Iris pigment epithelial cell (primary cell): Measurements from ENCODE around the gene TSPAN12.
"Not testable (repeated sequence)": the region's sequence is repeated elsewhere in the genome, so short reads cannot be mapped to it uniquely, and the experiment has no call there.

Source experiments
- DNase-seq: peaks from one replicate; pipeline ENCODE4 v3.0.0-alpha.2; 2011; ENCODE audit warnings: low read depth

The TSPAN12 gene, protein sequence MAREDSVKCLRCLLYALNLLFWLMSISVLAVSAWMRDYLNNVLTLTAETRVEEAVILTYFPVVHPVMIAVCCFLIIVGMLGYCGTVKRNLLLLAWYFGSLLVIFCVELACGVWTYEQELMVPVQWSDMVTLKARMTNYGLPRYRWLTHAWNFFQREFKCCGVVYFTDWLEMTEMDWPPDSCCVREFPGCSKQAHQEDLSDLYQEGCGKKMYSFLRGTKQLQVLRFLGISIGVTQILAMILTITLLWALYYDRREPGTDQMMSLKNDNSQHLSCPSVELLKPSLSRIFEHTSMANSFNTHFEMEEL

DNA sequence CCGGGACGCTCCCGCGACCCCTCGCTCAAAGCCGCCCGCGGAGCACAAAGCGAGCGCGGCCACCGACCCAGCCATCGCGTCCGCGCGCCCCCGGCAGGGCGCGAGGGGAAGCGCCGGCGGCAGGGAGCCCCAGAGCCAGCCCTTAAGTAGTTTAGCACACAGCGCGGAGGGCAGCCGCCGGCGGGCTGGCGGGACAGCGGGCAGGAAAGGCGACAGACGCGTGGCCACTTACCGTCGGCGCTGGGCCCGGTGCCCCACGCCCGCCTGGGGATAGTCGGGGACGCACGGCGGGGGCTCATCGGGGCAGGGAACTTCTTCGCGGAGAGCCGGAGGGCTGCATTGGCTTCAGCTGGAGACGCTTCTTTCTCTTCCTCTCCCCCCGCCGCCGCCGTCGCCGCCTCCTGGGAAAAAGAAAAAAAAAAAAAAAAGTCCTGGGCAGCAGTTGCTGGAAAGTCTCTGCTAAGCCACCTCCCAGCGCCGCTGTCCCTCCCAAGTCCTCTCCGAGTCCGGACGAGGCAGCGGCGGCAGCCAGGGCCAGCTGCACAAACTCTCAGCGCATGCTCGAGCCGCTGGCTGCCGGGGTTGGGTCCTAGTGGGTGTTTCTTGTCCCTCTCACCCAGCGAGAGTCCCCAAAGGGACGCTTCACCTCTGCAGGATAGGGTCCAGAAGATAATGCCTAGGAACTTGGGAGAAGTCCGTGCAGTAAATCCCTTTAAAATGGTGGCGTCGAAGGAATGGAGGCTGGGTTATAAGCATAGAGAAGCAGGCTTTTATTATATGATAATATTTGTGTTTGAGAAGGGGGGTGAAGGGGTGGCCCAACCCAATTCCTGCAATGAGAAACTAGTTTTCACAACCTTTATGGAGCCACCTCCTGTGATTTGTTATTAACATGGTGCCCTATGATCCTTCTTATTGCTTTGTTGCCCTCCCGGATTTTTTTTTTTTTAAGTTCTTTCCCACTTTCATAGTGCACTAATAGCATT is at the start of gene TSPAN12:
TSPAN12 (minus strand) TSS at position 557 of the 986 bp plus-strand sequence. CDS start 1,381 bp downstream, outside the sequence.
- peak; percentile 57 for DNase-seq

DNA sequence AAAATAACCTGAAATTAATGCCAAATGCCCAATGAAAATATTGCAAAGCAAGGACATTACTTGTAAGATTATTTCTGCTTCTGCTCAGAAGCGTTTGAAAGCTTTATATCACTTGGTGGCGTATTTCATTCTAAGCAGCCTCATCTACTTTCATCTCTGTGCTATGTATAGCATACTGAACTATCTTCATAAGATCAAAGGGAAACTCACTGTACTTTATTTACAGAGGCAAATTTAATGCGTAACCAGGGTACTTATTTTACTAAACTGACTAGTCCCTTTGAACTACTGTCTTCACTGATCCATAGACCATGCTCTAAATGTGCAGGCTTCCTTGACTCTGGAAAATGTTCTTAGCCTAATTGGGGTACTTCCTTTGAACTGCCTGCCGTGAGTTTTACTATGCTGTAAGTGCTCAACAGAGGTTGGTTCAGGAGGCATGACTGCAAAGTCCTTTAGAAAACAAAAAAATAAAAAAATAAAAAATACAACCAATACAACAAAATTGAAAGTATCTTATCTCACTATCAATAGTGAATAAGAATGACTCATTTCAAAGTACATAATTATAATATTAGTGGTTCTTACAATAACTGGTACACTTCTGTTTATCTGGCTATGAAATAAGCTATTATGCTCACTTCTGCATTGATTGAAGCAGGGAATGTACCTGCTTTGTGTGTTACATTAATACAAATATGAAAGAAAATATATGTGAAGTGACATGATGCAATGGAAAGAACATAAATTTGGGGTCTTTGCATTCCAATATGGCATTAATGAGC is 41.0 kb upstream of the TSPAN12 start:
- DNase-seq, result no peak

DNA sequence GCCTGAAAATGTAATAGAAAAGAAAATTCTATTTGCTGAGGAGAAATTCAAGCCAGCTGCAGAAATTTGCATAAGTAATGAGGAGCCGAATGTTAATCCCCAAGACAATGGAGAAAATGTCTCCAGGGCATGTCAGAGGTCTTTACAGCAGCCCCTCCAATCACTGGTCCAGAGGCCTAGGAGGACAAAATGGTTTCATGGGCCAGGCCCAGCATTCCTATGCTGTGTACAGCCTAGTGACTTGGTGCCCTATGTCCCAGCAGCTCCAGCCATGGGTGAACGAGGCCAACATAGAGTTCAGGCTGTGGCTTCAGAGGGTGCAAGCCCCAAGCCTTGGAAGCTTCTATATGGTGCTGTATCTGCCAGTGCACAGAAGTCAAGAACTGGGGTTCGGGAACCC is 37.3 kb upstream of the TSPAN12 start:
- DNase-seq, result not testable (repeated sequence)

DNA sequence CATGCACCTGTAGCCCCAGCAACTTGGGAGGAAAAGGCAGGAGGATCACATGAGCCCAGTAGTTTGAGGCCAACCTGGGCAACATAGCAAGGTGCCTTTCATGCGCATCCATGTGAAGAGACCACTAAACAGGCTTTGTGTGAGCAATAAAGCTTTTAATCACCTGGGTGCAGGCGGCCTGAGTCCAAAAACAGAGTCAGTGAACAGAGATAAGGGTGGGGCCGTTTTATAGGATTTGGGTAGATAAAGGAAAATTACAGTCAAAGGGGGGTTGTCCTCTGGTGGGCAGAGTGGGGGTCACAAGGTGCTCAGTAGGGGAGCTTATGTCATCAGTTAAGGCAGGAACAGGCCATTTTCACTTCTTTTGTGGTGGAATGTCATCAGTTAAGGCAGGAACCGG is 27.7 kb upstream of the TSPAN12 start:
- not testable (repeated sequence) for DNase-seq

DNA sequence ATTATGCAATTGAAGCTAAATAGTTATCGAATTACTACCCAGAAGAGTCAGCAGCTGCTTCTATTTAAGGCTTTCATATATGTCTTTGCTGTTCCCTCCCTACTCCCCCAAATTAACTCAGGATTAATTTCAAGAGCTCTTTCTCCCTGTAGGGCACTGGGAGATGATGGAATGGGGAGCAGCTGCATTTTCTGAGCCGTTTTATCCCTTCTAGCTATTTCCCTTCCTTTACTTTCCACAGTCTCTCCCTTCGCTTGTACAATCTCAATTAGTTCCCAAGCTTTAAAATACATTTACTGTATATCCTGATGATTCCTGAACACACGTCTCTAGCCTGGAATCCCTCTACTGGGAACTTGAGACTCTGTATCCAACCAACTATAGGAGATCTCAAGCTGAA is 19.8 kb upstream of the TSPAN12 start:
- no peak for DNase-seq

DNA sequence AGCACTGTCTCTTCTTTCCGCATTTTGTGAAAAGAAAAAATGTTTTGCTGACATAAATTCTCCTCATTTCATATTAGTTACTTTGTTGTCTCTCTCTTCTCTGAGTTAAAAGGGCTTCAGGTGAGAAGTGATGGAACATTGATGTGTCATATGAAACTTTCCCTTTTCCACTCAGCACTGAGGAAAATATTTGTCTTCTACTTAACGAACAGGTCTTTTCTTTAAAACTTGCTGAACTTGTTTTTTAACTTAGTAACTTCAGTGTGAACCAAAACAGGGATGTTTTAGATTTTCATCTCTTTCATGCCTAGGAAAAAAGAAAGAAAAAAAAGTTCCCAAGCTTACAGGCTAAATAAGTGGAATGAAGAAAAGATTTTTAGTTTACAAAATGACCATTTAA is 19.0 kb upstream of the TSPAN12 start:
- no peak for DNase-seq

DNA sequence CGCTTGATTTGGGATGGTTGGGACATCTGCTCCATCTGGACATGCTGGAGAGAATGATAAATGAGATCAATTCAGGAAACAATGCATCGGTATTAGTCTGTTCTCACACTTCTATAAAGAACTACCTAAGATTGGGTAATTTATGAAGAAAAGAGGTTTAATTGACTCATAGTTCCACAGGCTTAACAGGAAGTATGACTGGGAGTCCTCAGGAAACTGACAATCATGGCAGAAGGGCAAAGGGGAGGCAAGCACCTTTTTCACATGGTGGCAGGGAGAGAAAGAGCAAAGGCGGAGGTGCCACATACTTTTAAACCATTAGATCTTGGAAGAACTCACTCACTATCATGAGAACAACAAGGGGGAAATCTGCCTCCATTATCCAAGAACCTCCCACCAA is 16.8 kb upstream of the TSPAN12 start:
- no peak for DNase-seq

DNA sequence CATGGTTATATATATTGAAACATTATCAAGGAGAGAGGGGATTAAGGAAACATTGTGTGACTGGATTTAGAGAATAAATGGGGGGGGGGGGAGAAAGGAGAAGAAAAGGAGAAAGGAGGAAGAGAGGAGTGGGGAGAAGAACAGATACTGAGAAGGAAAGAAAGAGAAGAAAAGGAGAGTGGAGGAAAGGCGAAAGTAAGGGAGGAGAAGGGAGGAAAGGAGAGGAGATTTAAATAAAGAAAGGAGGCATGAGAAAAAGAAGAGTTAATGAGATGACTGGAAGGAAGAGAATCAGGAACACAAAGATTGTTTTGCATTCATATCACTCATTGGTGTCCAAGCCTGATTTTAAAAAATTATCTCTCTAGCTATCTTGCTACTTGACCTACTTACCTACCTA is 16.1 kb upstream of the TSPAN12 start:
- no peak for DNase-seq

DNA sequence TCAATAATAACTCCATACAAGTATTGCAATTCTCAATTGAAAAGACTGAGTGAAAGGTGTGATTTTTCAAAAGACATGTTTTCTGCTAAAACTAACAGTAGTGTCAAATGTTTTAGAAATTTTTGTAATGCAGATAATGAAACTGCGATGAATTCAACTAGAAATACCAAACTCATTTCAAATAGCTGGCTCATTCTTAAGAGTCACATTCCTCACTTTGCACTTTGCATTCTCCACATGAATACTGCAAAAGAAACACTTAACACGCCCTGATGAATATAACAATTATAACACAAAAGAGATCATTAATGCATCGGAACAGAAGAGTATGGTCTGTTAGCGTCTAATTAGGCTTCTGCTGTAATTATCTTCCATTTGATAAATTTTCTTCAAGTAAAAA is 15.5 kb upstream of the TSPAN12 start:
- DNase-seq, result no peak

DNA sequence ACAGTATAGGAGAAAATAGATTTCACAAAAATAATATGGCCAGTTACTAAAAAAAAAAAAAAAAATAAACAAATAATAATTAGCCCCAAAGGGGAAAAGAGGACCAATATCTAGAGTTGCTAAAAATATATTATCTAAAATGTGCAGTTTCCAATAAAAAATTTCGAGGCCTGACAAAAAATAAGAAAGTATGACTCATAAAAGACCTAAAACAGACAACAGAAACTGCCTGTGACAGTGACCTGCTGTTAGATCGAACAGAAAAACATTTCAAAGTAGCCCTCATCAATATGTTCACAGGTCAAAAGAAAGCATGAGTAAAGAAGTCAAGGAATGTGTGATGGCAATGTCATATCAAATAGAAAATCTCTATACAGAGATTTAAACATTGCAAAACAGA is 11.8 kb upstream of the TSPAN12 start:
- DNase-seq, result no peak

DNA sequence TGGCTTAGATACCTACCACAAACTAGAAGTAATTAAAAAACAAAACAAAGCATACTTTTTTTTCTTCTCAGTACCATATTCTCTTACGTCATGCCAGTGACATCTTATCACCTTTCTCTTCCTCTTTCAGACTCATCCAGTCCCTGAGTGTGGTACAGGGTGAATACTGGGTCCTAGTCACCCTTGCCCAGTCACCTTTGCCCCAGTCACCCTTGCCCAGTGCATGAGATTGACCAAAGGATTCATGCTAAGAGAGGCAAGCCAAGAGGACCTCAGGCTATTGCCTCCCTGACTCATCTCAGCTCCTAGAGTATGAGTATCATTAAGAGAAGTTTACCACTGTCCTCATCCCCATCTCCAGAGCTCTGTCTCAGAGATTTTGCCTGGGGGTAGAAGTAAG is 10.0 kb upstream of the TSPAN12 start:
- no peak for DNase-seq

DNA sequence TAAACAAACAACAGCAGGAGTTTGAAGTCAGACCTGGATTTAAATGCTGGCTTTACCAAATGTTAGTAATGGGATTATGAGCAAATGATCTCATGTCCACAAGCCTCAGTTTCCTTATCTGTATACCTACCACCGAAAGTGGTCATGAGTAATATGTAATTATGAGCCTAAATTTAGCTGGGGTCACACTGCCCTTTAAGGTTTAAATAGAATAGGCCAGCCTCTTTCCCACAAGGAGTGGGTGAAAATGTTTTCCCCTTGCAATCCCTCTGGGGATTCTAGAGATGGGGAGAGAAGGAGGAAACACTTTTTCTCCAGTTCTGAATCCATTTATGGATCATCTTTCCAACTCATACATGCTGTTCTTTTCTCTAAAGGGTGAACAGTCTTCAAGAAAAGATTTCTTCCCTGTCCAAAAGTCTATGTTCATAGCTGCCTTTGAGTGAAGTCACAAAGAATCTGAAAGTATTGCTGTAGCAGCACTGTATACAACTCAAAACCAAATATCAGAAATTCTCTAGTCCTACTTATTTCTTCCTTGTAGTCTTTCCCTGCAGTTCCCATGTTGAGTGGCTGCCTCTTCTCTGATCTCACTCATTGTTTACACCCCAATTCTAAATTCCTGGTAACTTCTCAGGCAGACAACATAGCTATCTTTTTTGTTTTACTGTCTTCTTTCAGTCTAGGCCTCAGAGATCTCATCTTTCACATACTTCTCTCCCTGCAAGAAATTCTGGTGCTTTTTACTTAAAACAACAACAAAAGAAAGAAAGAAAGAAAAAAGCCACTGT is 7.4 kb upstream of the TSPAN12 start:
- no peak for DNase-seq

DNA sequence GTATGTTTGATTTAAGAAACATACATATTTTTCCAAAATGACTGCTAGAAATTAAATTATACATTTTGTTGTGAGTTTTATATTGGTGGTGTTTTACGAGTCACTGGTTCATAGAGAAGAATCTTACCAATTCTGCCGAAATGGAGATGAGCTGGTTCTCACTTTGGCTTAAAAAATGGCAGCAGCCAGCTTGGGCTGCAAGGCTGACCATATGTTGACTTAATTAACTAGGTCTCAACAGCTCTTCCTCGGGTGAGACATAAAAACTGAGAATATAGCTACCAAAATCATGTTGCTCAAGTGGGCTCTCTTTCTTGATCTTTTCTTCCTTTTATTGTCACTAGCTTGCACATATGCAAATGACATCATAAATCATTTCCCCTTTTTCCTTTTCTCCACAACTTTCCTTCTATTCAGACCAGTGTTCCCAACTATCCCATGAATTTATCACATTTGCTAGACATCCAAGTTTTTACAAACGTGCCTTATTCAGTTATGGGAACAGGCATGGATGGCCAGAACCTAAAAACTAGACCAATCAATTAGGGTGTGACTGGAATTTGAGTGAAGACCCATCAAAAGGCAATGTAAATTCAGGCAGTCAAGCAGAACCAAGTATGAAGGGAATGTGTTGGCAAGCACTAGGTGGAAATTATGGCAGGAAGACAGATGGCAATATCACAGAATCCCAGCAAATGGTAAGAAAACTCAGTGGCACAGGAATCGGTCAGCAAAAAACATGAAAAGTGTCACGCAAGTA is 6.4 kb upstream of the TSPAN12 start:
- no peak for DNase-seq

DNA sequence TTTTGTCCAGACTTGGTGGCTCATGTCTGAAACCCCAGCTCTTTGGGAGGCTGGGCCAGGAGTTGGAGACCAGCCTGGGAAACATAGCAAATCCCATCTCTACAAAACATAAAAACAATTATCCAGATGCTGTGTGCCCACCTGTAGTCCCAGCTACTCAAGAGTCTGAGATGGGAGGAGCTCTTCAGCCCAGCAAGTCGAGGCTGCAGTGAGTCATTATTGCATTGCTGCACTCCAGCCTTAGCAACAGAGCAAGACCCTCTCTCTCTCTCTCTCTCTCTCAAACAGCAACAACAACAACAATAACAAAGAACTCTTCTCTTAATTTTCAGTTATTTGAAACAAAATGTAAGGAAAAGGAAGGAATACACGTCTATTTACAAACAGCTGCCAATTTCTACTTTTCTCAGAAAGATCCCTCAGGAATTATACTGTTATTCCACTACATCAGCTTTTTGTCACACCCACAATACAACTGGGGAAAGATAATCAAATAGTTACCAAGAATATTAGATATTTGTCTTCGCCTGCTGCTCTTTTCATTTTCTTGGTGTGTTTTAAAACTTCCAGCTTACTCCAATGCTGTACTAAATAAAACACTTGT is 5.1 kb upstream of the TSPAN12 start:
- peak; percentile 12 for DNase-seq

DNA sequence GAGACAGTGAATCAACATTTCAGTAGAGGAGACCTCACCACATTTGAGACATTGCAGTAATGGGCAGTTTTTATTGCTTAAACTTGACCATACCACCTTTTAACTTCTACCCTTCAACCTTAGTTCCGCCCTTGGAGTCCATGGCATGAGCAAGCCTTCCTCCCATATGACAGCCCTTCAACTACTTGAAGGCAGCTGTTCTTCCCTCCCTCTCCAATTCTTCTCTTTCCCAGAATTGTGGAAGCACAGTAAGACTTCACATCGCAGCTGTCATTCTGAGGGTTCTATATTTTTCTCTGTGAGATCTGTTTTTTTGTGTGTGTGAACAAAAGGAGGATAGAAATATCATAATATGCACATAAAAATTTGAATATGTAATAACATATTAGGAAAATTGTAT is 2.2 kb upstream of the TSPAN12 start:
- no peak for DNase-seq

DNA sequence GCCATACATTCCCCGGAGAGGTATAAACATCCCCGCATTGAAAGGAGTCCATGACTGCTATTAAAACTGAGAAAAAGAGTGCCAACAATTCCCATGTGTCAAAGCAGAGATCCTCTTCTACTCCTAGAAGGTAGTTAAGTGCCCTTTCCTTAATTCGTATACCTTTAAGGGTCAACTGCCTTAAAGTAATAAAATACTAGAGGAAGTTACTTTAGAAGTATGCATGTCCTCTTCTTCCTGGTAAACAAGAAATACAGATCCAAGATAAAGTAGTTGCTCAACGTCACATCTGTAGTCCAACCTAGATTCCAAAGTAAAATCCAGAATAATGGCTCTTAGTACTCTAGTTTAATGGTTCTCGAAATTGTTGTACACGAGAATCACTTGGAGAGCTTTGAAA is 1.5 kb upstream of the TSPAN12 start:
- no peak for DNase-seq

DNA sequence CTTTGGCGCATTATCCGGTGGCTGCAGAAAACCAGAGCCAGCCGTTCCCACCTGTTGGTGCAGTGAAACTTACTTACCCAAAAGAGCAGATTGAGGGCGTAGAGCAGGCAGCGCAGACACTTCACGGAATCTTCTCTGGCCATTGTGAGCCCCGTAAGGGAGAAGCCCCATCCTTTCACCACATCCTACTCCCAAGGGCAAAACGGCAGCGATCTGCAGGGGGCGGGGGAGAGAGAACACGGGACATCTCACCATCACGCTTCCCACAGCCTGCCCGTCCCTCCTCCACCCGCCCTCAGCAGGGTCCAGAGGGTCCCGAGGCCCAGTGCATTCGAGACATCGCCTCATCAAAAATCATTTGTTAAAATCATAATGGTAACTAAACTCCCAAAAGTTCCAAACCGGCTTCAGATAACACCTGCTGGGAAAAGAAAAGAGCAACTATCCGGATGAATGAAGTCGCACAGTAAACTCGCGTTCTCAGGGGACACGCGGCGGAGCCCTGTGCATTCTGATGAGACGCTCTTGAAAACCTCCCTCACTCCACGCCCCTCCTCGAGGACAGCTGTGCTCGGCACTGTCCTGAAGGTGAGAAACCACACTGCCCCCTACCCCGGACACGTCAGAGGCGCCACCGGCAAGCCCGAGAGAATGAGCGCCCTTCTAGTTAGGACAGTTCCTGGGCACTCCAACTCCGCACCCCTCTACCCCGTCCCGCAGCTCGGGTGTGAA is 1.2 kb downstream of the TSPAN12 start:
- peak; percentile 12 for DNase-seq

DNA sequence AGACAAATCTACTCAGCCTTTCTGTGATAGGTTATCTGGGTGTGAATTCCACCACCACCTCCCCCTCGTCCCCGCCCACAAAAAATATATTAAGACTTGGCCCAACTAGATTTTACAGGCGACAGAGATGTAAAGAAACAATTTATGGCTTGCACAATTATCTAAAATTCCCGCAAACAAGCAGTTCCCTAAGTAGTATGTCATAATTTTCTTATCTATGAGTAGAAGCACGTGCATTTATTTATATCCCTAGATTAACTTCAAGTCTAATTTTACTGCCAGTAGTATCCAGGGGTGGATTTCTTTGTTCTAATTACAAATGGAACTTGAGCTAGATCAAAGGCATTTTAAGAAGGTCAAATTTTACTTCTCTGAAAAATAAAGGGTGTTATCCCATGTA is 1.7 kb downstream of the TSPAN12 start:
- no peak for DNase-seq

DNA sequence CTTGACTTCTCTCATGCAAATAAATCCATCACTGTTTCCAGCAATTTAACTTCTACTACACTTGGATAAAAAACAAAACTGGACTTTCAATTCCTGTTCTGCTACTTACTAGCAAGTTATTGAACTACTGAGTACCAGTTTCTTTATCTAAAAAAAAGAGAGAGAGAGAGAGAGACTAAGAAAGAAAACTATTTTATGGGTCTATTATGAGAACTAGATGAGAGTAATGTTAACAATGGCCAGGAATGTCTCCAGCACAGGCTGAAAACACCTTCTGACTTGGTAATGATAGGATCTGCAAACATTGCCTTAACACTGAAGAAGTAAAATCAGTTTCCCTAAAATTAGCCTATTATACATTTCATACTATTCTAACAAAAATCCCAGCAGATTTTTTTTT is 5.2 kb downstream of the TSPAN12 start:
- DNase-seq, result no peak

DNA sequence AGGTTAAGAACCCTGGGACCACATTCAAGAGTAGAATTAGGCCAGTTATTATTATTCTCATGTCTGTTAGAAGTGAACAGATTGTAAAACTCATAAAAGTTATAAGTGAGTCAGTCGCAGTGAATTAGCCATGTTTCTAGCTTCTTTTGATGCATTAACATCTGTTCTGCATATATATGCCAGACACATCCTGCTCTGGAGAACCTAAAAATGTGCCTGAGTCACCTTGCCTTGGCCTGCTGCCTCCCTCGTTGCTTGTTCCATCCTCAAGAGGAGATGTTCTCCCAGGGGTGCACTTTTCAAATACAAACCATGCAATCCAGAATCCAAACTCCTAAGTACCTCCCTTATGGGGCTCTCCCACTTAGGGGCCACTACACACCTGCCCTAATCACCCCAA is 14.8 kb downstream of the TSPAN12 start:
- no peak for DNase-seq
